ENCODE data around the gene MAN2A2. TPM values are rescaled to one million over a fixed set of nuclear protein-coding genes. Genes with fewer than 3 reads are reported as not detected.
A peak's percentile ranks its signal among the peaks of the same experiment; 100 is the strongest.
"Not testable (repeated sequence)": the region's sequence is repeated elsewhere in the genome, so short reads cannot be mapped to it uniquely, and the experiment has no call there.

The MAN2A2 gene
- total RNA-seq, 1 experiment from 2014 or later: 3.9 TPM

DNA sequence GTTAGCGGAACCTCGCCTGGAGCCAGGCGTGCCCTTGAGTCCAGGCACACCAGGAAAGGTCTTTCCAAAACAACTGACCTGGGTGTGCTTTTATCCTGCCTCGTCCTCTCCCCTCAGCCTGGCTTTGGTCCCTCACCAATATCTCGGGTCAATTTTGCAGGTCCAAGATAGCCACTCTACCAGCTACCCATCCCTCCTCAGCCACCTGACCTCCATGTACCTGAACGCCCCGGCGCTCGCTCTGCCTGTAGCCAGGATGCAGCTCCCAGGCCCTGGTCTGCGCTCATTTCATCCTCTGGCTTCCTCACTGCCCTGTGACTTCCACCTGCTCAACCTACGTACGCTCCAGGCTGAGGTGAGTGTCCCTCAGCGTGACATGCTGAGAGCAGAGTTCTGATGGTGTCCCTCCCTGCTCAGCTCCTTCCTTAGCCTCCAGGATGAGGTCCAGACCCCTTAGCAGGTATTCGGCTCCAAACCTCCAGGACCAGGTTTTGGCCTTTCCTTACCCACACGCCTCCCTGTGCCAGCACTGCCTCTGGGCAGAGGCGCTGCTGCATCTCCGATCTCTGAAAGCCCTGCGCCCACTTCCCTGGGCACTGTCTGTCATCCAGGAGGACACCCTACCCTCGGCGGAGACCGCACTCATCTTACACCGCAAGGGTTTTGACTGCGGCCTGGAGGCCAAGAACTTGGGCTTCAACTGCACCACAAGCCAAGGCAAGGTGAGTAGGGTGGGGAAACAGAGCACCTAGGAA, 15.1 kb downstream of the MAN2A2 start:
- no peak for DNase-seq (ENCODE audit: low spot score)

- DNase-seq (ENCODE audit: low spot score): no peak
Measured at GRCh38 chr15:90918835-90919234, 15.7 kb downstream of the MAN2A2 start.

DNA sequence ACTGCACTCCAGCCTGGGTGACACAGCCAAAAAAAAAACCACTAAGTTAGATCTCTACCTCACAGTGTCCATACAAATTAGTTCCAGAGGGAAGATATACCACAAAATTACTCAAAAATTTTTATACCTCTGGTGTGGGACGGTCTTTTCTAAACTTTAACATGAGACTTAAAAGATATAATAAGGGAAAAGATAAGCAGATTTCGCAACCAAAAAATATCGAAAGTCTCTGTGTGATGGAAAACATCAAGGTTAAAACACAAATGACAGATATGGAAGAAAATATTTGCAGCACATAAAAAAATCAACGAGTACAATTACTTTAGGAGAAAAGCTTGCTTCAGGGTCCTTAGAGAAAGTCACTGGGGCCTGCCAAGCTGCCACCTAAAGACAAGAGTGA, 18.8 kb downstream of the MAN2A2 start:
- no peak for DNase-seq (ENCODE audit: low spot score)

DNA sequence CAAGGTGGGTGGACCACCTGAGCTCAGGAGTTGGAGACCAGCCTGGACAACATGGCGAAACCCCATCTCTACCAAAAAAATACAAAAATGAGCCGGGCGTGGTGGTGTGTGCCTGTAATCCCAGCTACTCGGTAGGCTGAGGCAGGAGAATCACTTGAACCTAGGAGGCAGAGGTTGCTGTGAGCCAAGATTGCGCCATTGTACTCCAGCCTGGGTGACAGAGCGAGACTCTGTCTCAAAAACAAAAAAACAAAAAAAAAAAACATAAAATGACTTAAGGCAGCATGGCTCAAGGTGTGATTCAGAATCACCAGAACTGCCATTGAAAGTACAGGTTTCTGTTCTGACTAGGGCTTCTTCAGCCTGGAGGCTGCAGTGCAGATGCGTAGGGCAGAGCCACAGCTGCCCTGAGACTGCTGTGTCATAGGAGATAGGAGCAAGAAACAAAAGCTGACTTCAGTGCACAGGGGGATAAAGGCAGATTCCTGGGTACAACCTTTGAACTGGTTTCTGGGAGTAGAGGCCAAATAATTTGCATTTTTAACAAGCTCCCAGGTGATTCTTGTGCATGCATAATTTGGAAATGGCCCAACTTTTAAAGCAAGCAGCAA, 19.7 kb downstream of the MAN2A2 start:
- DNase-seq (ENCODE audit: low spot score): not testable (repeated sequence)

DNA sequence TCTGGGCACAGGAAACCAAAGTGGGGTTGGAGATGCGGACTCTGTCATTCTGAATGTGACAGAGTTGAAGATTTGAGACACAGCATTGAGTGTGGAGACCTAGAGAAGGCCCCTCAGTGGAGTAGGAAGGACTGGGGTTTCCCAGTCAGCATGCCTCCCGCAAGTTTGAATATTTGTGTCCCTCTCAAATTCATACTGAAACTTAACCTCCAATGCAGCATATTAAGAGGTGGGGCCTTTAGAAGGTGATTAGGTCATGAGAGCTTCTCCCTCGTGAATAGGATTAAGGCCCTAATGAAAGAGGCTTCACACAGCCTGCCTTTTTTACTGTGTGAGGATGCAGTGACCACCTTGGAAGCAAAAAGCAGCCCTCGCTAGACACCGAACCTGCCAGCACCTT, 21.3 kb downstream of the MAN2A2 start:
- DNase-seq (ENCODE audit: low spot score): no peak

GRCh38 chr15:90926766-90927165, 23.7 kb downstream of the MAN2A2 start:
- not testable (repeated sequence) for DNase-seq (ENCODE audit: low spot score)

DNA sequence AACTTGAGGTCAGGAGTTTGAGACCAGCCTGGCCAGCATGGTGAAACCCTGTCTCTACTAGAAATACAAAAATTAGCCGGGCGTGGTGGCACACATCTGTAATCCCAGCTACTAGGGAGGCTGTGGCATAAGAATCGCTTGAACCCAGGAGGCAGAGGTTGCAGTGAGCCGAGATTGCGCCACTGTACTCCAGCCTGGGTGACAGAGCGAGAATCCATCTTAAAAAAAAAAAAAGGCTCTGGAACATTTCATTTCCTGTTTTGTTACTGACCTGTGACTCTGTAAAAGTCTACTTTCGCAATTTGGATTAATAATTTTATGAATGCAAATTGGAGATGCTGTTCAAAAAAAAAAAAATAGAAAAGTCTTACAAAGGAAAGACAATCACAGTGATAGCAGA, 25.0 kb downstream of the MAN2A2 start:
- DNase-seq (ENCODE audit: low spot score): not testable (repeated sequence)

DNA sequence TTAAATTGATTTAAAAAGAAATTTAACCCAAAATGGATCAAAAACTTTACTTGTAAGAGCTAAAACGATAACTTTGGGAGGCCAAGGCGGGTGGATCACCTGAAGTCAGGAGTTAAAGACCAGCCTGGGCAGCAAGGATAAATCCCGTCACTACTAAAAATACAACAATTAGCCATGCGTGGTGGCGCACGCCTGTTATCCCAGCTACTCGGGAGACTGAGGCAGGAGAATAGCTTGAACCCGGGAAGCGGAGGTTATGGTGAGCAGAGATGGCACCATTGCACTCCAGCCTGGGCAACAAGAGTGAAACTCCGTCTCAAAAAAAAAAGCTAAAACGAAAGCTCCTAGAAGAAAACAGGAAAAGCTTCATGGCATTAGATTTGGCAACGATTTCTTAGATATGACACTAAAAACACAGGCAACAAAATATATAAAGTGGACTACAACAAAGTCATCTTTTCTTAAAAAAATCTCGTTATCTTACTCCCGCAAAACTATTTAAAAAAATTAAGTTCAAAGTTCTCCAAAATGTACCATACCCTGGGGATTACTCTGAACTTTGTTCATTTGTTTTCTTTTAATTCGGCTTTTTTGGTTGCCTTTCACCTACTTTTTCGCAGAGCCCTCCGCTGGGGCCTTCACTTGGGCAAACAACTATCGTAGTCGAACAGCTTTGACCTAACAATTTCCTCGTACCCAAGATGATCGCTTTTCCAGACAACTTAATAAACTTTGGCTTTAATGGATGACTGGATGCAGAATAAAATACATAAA, 26.3 kb downstream of the MAN2A2 start:
- no peak for DNase-seq (ENCODE audit: low spot score)

GRCh38 chr15:90930861-90931574, 27.9 kb downstream of the MAN2A2 start:
- DNase-seq (ENCODE audit: low spot score): no peak

DNA sequence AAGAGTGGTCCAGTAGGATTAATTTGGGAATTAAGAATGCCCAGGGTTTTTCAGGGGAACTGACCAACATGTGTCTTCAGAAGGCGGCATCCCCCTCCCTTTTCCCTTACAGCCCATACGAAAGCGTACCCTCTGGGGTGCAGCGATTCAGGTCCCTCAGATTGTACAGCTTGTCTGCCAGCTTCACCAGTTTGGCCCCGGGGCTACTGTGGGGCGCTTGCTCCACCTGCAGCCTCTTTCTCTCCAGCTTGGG, 28.4 kb downstream of the MAN2A2 start:
- DNase-seq (ENCODE audit: low spot score): no peak

- peak; percentile 82 for DNase-seq (ENCODE audit: low spot score)
Measured at GRCh38 chr15:90931828-90932659, 28.9 kb downstream of the MAN2A2 start, which contains the start of gene HDDC3. Gene HDDC3, minus strand, starts transcription at chr15:90932549. Its CDS starts 9 bp downstream, at chr15:90932540.

- DNase-seq (ENCODE audit: low spot score): no peak
Measured at GRCh38 chr15:90932660-90932991, 29.5 kb downstream of the MAN2A2 start.

- no peak for DNase-seq (ENCODE audit: low spot score)
Measured at GRCh38 chr15:90933301-90933700, 30.2 kb downstream of the MAN2A2 start.

GRCh38 chr15:90934256-90934948, 31.3 kb downstream of the MAN2A2 start:
- DNase-seq (ENCODE audit: low spot score): peak; percentile 76

DNA sequence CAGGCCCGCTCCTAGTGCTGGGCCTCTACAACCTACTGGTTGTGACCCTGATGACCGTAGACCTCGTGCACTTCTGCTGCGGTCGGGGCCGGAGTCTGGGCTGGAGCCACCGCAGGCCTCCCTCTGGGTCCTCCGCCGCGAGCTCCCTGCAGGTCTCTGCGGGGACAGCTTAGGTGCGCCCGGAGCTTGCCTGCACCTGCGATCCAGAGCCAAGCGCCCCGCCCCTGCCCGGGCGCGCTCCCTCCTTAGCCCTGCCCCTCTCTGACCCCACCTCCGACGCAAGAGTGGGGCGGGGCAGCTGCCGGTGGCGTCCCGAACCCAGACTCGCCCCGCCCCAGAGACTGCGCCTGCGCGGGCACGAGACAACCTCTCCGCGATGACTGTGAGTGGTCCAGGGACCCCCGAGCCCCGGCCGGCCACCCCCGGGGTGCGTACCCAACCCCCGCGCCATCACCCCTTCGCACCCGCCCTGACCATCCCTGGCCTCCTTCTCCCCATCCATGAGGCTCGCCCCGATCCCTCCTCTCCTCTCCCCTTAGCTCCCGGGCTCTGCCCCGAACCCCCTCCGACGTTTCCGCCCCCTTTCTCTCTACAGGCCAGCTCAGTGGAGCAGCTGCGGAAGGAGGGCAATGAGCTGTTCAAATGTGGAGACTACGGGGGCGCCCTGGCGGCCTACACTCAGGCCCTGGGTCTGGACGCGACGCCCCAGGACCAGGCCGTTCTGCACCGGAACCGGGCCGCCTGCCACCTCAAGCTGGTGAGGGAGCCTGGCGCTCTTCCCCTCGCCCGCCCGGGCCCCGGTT, 32.0 kb downstream of the MAN2A2 start, which contains the start of gene UNC45A:
TSS of gene UNC45A (plus strand) at position 337 of the 803 bp plus-strand sequence. CDS start at position 377, 40 bp downstream.
- DNase-seq (ENCODE audit: low spot score): peak; percentile 69

GRCh38 chr15:90936823-90937222, 33.7 kb downstream of the MAN2A2 start:
- DNase-seq (ENCODE audit: low spot score): no peak

- no peak for DNase-seq (ENCODE audit: low spot score)
Measured at GRCh38 chr15:90938261-90938660, 35.2 kb downstream of the MAN2A2 start.

DNA sequence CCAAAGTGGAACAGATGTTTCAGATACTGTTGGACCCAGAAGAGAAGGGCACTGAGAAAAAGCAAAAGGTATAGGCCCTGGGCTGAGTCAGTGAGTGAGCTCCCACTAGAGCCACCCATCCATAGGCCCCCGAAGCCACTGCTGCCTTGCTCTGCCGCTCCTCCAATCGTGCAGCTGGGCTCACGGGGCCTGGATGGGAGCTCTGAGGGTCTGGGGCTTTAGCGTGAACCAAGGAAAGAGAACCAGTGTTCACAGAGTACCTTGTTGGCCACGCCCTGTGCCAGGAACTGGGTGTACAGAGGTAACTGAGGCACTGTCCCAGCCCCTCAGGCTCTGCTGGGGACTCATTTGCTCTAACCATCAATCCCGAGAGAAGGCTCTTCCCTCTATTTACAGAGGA, 36.7 kb downstream of the MAN2A2 start:
- no peak for DNase-seq (ENCODE audit: low spot score)

GRCh38 chr15:90941038-90941437, 37.9 kb downstream of the MAN2A2 start:
- DNase-seq (ENCODE audit: low spot score): no peak
